Measurements from ENCODE around the gene LSM14A.
A peak's percentile ranks its signal among the peaks of the same experiment; 100 is the strongest.
"Not testable (repeated sequence)": the region's sequence is repeated elsewhere in the genome, so short reads cannot be mapped to it uniquely, and the experiment has no call there.

The LSM14A gene

DNA sequence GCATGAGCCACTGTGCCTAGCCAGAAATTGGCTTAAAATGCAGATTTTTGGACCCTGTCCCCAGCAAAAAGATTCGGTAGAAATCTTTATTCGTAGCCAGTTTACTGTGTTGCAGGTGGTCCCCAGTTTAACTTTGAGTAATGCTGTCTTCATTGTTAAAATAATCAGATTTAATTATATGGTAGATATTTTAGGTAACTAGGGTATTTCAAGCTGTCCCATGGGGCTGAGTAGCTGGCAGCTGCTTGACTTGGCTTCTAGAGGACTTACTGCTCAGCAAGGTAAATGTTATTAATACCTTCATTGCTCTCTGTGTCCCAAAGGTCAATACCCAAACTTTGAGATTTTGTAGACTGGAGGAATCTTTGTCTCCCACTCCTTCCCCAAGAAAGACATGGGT, 21.1 kb downstream of the LSM14A start:
- no peak for DNase-seq

DNA sequence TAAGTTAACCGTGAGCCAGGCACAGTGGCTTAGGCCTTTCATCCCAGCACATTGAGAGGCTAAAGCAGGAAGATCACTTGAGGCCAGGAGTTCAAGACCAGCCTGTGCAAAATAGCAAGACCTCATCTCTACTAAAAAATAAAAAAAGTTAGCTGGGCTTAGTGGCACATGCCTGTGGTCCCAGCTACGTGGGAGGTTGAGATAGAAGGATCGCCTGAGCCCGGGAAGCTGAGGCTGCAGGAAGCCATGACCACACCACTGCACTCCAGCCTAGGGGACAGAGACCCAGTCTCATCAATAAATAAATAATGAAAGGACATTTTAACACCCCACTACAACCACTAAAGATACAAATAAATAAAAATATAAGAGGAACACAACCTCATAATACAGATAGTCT, 21.6 kb downstream of the LSM14A start:
- DNase-seq: no peak

GRCh38 chr19:34201133-34201532, 28.8 kb downstream of the LSM14A start:
- no peak for DNase-seq

DNA sequence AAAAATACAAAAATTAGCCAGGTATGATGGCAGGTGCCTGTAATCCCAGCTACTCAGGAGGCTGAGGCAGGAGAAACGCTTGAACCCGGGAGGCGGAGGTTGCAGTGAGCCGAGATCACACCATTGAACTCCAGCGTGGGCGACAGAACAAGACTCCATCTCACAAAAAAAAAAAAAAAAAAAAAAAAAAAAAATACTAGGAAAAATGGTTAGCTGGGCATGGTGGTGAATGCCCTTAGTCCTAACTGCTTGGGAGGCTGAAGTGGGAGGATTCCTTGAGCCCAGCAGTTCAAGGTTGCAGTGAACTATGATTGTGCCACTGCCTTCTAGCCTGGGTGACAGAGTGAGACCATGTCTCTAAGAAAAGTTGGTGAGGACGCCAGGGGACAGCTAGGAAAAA, 33.0 kb downstream of the LSM14A start:
- not testable (repeated sequence) for DNase-seq

- DNase-seq: no peak
Observed at GRCh38 chr19:34208291-34208884, 36.1 kb downstream of the LSM14A start.

DNA sequence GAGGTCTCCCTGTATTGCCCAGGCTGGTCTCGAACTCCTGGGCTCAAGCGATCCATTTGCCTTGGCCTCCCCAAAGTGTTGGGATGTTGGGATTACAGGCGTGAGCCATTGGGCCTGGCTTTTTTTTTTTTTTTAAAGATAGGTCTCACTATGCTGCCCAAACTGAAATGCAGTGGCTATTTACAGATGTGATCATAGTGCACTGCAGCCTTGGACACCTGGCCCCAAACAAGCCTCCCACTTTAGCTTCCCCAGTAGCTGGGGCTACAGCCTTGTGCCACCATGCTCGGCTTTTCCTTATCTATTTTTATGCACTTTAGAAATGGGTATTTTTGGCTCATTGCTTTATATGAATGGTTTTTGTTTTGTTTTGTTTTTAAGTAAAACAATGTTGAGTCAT, 37.4 kb downstream of the LSM14A start:
- no peak for DNase-seq

GRCh38 chr19:34213283-34213682, 41.0 kb downstream of the LSM14A start:
- no peak for DNase-seq

DNA sequence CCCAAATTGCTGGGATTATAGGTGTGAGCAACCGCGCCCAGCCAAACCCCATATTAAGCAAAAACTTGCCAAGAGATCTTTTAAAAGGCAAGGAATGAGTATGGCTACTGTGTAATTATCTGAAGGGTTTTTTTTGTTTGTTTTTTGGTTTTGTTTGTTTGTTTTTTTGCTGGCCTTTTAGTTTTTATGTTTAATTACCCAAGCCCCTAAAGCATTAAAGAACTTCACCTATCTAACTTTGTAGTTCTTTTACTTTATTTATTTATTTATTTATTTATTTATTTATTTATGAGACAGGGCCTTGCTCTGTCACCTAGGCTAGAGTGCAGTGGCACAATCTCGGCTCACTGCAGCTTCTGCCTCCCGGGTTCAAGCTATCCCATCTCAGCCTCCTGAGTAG, 41.7 kb downstream of the LSM14A start:
- DNase-seq: no peak

- DNase-seq: no peak
Observed at GRCh38 chr19:34215006-34215665, 42.8 kb downstream of the LSM14A start.

- no peak for DNase-seq
Observed at GRCh38 chr19:34215666-34216038, 43.3 kb downstream of the LSM14A start.

DNA sequence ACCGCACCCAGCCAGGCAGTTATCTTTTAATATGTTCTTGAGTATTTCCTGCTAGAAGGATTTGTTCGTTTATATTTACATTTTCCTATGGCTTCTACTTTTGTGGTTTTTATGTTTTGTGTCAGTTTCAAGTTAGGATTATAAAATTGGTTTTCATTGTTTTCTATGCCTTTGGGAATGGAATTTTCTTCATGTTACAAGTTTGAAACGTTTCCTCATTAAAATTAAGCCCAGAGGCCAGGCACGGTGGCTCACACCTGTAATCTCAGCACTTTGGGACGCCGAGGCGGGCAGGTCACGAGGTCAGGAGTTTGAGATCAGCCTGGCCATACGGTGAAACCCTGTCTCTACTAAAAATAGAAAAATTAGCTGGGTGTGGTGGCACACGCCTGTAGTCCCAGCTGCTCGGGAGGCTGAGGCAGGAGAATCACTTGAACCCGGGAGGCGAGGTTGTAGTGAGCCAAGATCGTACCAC, 44.5 kb downstream of the LSM14A start:
- not testable (repeated sequence) for DNase-seq

- peak; percentile 96 for DNase-seq
Observed at GRCh38 chr19:34217952-34218817, 45.9 kb downstream of the LSM14A start.

- no peak for DNase-seq
Observed at GRCh38 chr19:34218818-34219164, 46.5 kb downstream of the LSM14A start.

- DNase-seq: peak; percentile 35
Observed at GRCh38 chr19:34220472-34221063, 48.3 kb downstream of the LSM14A start.

- DNase-seq: no peak
Observed at GRCh38 chr19:34222386-34222785, 50.1 kb downstream of the LSM14A start.

- DNase-seq: no peak
Observed at GRCh38 chr19:34224996-34225658, 52.8 kb downstream of the LSM14A start.

- no peak for DNase-seq
Observed at GRCh38 chr19:34225659-34226015, 53.3 kb downstream of the LSM14A start.

DNA sequence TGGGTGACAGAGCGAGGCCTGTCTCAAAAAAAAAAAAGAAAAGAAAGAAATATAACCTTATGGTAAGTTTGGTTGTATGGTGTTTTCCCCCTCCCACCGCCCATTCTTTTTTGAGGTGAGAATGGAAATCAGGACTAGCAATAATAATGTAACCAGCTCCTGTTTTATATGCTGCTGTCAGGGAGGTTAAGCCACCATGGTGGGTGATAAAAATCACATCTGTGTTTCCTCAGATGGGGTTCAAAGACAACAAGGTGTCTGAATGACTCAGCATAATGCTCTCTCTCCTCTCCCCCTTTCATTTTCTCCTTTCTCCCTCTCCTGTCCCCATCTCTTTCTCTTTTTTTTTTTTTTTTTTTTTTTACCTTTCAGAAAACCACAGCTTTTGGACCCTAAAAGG, 53.7 kb downstream of the LSM14A start:
- DNase-seq: no peak

- DNase-seq: no peak
Observed at GRCh38 chr19:34228347-34228746, 56.0 kb downstream of the LSM14A start.

- no peak for DNase-seq
Observed at GRCh38 chr19:34228762-34229161, 56.5 kb downstream of the LSM14A start.

- no peak for DNase-seq
Observed at GRCh38 chr19:34229721-34230120, 57.4 kb downstream of the LSM14A start.

DNA sequence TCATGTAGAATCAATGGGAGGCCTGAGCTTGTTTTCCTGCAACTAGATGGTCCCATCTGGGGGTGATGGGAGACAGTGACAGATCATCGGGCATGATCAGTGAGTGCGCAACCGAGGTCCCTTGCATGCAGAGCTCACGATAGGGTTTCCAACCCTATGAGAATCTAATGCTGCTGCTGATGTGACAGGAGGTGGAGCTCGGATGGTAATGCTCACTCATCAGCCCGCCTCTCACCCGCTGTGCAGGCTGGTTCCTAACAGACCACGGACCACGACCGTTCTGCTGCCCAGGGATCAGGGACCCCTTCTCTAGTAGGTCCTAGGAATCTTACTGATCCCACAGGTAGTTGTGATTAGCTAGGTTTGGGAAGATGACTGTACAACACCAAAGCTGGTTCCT, 58.5 kb downstream of the LSM14A start:
- no peak for DNase-seq

- no peak for DNase-seq
Observed at GRCh38 chr19:34231439-34231838, 59.1 kb downstream of the LSM14A start.

Data from kidney glomerular epithelial cell (primary cell).